T-helper 1 cell (primary cell): ENCODE data around the gene TOR4A.
"Not testable (repeated sequence)": the region's sequence is repeated elsewhere in the genome, so short reads cannot be mapped to it uniquely, and the experiment has no call there.

Source experiments
- DNase-seq, 5 donors: peaks; one replicate each; pipeline ENCODE4 v3.0.0-alpha.2; 2012 to 2020

The TOR4A gene

GRCh38 chr9:137319011-137319738, 41.6 kb downstream of the TOR4A start:
- DNase-seq: no peak

DNA sequence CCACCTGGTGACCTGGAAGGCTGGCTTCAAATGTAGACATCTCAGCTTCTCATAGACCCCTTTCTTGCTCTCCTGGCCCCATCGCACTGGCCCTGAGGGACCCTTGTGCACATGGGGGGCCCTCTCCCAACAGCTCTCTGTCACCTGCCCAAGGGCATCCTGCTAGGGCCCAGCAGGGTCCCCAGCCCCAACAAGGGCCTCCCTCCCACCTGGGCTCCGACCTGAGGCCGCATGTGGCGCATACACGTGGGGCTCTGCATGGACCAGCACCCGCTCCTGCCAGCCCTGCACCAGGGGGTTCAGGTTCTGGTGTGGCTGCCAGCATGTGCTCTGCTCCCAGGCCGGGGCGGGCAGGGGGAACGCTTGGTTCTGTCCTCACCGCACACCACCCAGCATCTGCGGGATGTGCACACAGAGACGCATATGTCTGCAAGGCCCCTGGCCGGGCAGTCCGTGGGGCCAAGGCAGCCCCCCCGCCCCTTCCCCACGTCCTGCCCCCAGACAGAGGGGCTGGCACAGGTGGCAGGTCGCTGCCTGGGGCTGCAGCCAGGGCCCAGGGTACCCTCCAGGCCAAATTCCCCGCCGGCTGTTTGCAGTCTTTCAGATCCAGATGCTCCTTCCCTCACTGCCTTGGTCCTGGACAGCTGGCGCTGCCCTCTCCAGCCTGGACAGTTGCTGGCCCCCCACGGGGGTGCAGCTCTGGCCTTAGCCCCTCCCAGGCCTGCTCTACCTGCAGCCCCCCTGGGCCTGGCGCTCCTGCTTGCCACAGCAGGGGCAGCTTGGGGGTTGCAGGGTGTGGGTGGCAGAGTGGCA, 42.4 kb downstream of the TOR4A start:
- DNase-seq: peak in 1 of 5 donors; percentile 11

DNA sequence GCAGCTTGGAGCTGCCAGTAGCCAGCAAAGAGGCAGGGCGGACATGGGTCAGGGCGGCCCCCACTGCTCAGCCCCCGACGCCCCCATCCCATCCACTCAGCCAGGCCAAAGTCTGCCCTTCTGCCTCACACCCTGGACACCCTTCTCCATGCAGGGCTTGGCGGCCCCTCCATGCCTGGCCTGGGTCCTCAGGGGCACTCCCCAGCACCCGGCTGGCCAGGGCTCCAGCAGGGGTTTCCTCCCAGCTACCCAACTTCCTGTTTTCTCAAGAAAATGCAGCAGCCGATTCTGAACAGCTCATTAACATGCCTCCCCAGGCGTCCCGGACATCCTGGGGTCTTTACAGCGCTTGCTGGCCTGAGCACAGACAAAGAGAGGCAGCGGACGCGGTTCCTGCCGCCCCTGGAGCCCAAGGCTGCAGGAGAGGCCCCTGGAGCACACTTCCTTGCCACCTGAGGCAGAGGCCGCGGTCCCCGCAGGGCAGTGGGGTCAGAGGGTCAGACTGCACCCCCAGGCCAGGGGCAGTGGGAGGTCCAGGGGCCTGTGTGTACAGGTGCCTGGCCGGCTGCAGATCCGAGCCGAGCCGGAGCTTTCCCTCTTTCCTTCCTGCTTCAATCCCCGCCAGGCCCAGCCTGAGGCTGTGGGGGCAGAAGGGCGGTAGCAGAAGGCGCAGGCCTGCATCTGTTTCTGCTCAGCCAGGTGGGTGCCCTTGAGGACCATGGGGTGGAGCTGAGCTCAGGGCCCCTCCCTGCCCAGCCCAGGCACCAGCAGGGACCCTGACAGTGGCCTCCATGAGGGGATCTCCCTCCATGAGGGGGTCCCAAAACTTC, 43.2 kb downstream of the TOR4A start:
- DNase-seq: peak in 1 of 5 donors; percentile 56

GRCh38 chr9:137321726-137322361, 44.3 kb downstream of the TOR4A start:
- DNase-seq: no peak

DNA sequence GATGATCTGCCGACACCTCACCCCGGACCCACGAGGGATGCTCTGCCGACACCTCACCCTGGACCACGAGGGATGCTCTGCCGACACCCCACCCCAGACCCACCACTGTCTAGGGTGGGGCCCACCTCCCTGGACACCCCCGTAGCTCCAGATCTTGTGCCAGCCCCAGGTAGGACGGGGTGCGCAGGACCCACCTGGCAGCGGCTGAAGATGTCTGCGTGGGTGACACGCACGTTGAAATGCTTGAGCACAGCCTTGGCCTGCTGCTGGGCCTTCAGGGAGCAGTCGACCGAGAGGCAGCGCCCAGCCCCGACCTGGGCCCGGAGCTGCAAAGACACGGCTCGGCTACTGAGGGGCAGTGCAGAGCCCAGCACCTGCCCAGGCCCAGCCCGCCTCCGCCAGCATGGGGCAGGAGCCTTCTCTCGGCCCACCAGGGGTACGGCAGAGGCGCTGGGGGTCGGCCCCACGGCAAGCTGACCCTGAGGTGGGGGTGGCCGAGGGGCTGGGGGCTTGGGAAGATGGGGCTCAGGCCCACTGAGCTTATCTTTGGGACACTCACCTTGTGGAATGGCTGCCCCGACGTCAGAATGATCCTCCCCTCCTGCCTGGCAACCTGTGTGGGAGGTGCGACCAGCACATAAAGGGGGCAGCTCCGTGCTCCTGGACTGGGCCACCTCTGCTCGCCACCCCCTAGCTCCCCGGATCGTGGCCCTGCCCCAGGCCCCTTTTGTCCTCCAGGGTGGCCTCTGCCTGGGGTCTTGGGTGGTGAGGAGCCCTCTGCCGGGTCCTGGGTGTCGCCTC, 46.2 kb downstream of the TOR4A start:
- no peak for DNase-seq

DNA sequence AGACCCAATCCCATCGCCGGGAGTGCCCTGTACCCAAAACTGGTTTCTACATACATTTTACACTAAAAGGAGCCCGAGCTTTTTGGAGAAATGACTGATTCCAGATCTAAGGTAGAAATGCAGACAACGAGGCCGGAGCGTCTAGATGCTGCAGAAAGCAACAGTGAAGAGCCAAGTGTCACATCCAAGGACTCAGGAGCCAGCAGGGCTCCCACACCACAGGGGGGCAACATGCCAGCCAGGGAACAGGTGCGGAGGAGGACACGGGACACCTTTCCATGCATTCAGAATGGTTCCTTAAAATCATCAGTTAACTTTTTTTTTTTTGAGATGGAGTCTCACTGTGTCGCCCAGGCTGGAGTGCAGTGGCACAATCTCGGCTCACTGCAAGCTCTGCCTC, 47.6 kb downstream of the TOR4A start:
- DNase-seq: no peak

GRCh38 chr9:137325799-137326198, 48.3 kb downstream of the TOR4A start:
- DNase-seq: no peak

DNA sequence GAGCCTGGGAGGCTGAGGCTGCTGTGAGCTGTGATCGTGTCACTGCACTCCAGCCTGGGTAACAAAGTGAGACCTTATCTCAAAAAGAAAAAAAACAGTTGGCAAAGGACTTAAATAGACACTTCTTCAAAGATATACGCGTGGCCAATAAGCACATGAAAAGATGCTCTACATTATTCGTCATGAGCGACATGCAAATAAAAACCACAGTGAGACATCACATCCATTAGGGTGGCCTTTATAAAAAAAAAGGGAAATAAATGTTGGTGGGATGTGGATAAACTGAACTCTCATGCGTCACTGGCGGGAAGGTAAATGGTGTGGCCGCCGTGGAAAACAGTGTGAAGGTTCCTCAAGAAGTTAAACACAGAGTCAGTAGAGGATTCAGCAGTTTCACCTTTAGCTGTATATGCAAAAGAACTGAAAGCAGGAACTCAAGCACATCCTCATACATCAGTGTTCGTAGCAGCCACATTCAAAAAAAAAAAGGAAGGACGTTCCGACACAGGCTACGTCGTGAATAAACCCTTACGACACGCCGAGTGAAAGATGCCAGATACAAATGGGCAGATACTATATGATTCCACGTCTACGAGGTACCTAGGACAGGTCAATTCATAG, 49.0 kb downstream of the TOR4A start:
- no peak for DNase-seq

DNA sequence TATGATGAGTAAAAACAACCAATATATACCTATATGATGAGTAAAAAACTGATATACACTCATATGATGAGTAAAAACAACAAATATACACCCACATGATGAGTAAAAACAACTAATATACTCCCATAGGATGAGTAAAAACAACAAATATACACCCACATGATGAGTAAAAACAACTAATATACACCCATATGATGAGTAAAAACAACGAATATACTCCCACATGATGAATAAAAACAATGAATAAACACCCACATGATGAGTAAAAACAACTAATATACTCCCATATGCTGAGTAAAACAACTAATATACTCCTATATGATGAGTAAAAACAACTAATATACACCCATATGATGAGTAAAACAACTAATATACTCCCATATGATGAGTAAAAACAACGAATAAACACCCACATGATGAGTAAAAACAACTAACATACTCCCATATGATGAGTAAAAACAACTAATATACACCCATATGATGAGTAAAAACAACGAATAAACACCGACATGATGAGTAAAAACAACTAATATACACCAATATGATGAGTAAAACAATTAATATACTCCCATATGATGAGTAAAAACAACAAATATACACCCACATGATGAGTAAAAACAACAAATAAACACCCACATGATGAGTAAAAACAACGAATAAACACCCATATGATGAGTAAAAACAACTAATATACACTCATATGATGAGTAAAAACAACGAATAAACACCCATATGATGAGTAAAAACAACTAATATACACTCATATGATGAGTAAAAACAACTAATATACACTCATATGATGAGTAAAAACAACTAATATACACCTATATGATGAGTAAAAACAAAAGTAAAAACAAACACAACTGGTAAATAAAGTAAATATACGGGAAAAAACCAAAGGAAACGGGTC, 50.4 kb downstream of the TOR4A start:
- peak in 1 of 5 donors; percentile 53 for DNase-seq

DNA sequence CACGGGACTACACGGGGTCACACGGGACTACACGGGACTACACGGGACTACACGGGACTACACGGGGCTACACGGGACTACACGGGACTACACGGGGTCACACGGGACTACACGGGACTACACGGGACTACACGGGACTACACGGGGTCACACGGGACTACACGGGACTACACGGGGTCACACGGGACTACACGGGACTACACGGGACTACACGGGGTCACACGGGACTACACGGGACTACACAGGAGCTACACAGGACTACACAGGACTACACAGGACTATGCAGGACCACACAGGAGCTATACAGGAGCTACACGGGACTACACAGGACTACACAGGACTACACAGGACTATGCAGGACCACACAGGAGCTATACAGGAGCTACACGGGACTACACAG, 52.1 kb downstream of the TOR4A start:
- DNase-seq: not testable (repeated sequence)

GRCh38 chr9:137330689-137331088, 53.2 kb downstream of the TOR4A start:
- DNase-seq: no peak

DNA sequence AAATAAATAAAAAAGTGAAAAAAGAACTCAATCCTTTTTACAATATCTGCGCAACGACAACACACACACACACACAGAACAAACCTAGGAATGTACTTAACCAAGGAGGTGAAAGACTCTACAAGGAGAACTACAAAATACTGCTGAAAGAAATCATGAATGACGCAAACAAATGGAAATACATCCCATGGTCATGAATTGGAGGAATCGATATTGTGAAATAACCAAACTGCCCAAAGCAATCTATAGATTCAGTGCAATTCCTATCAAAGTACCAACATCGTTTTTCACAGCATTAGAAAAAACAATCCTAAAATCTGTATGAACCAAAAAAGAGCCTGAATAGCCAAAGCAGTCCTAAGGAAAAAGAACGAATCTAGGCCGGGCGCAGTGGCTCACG, 54.4 kb downstream of the TOR4A start:
- DNase-seq: no peak
